CD4-positive, alpha-beta T cell treated with Interleukin-12 subunit alpha and Interleukin-12 subunit beta, for 1 hour (primary cell): Measurements from ENCODE around the gene C12orf43.
"Not testable (repeated sequence)": the region's sequence is repeated elsewhere in the genome, so short reads cannot be mapped to it uniquely, and the experiment has no call there.

ENCODE experiments used
- DNase-seq: peaks from one replicate; pipeline ENCODE4 v3.0.0-alpha.2; 2020

C12orf43 gene, protein sequence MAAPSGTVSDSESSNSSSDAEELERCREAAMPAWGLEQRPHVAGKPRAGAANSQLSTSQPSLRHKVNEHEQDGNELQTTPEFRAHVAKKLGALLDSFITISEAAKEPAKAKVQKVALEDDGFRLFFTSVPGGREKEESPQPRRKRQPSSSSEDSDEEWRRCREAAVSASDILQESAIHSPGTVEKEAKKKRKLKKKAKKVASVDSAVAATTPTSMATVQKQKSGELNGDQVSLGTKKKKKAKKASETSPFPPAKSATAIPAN

DNA sequence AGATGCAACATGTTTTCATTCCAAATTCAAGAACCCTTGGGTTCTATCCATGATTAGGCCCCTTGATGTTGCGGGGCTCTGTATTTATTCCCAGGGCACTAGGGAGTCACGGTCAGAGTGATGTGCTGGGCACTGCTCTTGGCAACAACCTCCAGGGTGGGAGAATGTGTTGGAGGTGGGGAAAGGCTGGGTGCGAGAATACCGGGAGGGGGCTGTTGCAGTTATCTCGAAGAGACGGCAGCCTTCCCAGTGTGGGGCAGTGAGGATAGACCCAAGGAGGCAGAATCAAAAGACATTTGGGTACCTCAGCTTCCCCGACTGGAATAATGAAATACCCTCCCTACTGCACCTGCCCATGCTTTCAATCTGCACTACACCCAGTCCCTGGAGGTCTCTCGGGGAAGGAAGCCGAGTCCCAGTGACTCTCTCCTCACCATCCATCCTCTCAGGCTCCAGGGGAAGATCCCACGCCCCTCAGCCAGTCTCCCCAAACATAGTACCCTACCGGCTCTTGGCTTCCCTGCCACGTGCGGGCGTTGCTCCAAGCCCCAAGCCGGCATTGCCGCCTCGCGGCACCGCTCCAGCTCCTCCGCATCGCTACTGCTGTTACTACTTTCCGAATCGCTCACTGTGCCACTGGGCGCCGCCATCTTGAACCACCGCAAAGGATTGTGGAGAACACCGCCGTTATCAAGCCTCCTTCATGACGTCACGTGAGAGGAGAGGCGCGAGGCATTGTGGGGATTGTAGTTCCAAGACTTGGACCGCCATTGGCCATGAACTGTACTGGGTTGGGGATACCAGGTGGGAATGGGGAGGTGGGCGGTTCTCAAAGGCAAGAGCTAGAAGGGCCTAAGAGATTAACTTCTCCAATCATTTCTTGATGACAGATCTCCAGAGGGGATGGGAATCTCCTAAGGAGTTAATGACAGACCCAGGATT lies at the start of gene C12orf43:
Gene C12orf43 (minus strand): TSS at position 663 of the 942 bp plus-strand sequence. CDS start 13 bp downstream, at position 650.
- peak; percentile 92 for DNase-seq

GRCh38 chr12:121065345-121065744 lies 49.1 kb upstream of the C12orf43 start:
- no peak for DNase-seq

DNA sequence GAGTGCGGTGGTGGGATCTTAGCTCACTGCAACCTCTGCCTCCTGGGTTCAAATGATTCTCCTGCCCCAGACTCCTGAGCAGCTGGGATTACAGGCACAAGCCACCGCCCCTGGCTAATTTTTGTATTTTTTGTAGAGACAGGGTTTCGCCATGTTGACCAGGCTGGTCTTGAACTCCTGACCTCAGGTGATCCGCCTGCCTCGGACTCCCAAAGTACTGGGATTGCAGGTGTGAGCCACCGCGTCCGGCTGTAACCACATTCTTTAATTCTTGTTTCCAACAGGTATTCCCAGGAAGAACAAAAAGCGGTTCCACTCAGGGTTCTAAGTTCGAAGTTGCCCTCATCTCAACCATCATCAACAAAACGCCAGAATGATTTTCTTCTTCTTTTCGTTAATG lies 48.3 kb upstream of the C12orf43 start:
- not testable (repeated sequence) for DNase-seq

GRCh38 chr12:121064116-121064515 lies 47.8 kb upstream of the C12orf43 start:
- DNase-seq: no peak

DNA sequence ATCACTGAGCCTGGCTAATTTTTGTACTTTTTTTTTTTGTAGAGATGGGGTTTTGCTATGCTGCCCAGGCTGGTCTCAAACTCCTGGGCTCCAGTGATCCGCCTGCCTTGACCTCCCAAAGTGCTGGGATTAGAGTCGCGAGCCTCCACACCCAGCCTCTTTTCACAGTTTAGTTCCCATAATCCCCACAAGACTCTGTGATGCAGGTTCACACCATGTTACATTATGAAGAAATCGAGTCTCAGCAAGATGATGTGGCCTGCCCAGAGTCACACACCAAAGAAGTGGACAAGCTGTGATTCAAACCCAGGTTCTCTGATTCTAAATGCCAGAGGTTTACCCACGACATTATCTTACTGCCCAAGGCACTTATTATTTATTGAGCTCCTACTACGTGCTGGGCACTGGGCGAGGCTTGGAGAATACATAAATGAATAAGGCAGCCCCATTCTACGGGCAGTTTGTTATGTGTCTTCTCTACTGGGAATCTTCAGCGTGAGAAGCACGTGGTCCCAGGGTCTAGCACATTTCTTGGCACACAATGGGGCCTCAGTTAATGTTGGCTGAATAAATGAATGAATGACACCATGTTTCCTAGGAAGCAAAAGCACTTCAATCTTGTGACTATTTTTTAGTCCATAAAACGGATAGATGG lies 46.2 kb upstream of the C12orf43 start:
- no peak for DNase-seq

DNA sequence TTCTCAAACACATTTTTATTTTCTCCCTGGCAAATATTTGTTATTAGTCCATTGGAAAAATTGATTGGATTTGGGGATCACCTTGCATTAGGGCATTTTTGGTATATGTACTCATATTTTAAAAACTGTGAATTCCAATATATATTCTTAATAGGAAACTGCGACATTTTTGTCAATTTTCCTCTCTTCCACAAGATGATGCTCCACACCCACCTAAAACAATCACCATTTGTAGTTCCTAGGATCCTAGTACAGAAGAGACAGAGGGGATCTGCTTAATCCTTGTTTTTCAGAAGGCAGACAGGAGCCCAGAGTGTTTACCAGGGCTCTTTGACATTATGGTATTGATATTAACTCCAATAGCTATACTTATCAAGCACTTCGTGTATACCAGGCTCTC lies 45.5 kb upstream of the C12orf43 start:
- DNase-seq: no peak

- peak; percentile 84 for DNase-seq
These were observed 44.1 kb upstream of the C12orf43 start for GRCh38 chr12:121060149-121061001.

DNA sequence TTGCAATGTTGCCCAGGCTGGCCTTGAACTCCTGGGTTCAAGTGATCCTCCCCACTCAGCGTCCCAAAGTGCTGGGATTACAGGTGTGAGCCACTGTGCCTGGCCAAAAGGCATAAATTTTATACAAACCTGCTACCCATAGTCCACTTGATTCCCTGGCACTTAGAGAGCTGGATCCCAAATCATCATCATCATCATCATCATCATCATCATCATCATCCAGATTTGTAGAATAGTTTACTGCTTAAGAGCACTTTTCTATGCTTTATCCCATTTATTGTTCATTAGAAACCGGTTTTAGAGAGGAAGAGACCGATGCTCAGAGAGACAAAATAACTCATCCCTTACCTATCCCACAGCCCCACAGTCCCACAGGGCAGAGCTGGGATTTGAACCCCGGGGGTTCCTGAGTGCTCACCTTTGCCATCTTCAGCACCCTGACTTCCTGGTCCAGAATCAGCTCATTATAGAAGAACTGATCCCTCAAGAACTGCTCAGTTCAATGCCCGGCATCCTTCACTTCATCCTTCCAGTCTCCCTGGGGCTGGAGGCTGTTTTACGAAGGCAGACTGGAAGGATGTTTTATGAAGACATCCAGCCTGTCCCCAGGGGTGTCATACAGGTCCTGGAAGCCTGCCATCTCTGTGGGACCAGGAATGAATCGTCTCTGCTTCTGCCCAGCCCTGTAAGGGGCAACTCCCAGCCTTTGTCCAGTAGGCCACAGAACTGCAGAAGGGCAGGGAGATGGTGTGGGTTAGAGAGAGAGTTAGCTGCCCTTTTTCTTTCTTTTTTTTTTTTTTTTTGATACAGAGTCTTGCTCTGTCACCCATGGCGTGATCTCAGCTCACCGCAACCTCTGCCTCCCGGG lies 43.0 kb upstream of the C12orf43 start:
- no peak for DNase-seq

- DNase-seq: no peak
These were observed 41.5 kb upstream of the C12orf43 start for GRCh38 chr12:121057794-121058193.

- DNase-seq: no peak
These were observed 37.4 kb upstream of the C12orf43 start for GRCh38 chr12:121053706-121054105.

GRCh38 chr12:121050725-121051124 lies 34.4 kb upstream of the C12orf43 start:
- no peak for DNase-seq

DNA sequence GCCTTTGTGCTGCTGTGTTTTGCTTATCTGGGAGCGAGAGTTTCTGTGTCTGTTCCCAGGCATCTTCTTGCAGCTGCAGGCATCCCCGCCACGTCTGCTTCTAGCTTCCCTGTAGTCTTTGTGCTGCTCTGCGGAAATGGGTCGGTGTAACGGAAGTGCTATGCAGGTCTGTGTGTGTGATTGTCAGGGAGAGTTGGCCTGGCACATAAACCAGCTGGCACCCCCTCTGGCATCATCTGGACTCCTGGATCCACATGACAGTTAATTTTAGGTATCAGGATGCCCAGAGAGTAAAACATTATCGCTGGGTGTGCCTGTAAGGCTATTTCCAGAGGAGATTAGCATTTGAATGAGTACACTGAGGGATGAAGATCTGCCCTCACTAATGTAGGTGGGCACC lies 32.2 kb upstream of the C12orf43 start:
- no peak for DNase-seq

GRCh38 chr12:121047400-121047799 lies 31.1 kb upstream of the C12orf43 start:
- not testable (repeated sequence) for DNase-seq

DNA sequence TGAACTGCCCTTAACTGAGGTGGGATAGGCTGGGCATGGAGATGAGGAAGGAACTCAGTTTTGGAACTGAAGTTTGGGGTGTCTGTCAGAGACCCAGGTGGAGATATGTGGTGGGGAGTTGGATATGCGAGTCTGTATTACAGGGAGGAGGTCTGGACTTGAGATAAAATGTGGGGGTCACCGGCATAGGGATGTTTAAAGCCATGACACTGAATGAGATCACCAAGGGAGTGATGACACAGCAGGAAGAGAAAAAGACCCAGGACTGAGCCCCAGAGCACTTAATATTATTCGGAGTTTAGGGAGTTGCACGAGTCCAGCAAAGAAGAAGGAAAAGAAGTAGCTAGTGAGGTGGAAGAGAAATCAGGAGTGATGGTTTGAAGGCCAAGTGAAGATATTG lies 26.8 kb upstream of the C12orf43 start:
- no peak for DNase-seq

- peak; percentile 83 for DNase-seq
These were observed 22.8 kb upstream of the C12orf43 start, which contains the start of gene OASL for GRCh38 chr12:121038861-121039668. OASL (minus strand) TSS chr12:121039246; CDS start chr12:121038971, 275 bp downstream.

DNA sequence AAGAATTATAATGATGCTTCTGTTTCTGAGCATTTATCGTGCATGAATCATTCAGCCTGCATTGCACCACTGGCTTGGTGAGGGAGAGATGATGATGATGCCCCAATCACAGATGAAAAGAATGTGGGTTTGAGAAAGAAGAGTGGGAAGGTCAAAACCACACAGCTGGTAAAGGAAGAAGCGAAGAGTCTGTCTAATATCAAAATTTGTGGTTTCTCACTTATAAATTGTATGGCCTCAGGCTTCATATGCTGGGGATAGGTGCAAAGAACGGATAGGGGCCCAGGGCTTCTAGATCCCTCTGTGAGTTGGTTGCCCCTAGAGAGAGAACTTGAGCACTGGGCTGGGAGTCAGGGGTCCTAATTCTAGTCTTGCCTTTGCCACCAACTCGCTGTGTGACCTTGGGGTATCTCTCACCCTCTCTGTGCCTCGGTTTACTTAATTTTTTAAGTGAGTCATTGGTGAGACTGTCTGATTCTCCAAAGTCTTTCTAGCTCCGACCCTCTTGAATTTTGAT lies 20.6 kb upstream of the C12orf43 start:
- peak; percentile 60 for DNase-seq

GRCh38 chr12:121034616-121035305 lies 18.5 kb upstream of the C12orf43 start:
- DNase-seq: no peak

- DNase-seq: peak; percentile 78
These were observed 17.5 kb upstream of the C12orf43 start for GRCh38 chr12:121033625-121034349.
